ENCODE measurements around the gene HSFX4.
A peak's percentile ranks its signal among the peaks of the same experiment; 100 is the strongest.

- TF ChIP-seq POLR2A (IDR thresholded peaks at IDR 0.05) (no peak), CTCF (IDR thresholded peaks at IDR 0.05) (peak; percentile 46 to 48)
These were observed 33.7 kb downstream of the HSFX4 start for GRCh38 chrX:149962859-149963757.
